Activated naive CD4-positive, alpha-beta T cell treated with anti-CD3 and anti-CD28 coated beads, Interleukin-2, amount 10 ng/mL, durations not matched to agents 7 days and 5 days (primary cell): ENCODE data around the gene UIMC1.
"Not testable (repeated sequence)": the region's sequence is repeated elsewhere in the genome, so short reads cannot be mapped to it uniquely, and the experiment has no call there.

ENCODE experiments used
- CTCF ChIA-PET: fragments of 350-600 bp; sonication (Branson Sonifier 250); formaldehyde crosslinking; loops from one replicate; lab custom pipeline; 2021; ENCODE audit warnings: antibody characterized with exemption; lab: Charles Lee
- DNase-seq: peaks from one replicate; pipeline ENCODE4 v3.0.0-alpha.2; 2020
- H3K27ac Mint-ChIP-seq: one replicate; pipeline ENCODE4 v1.8.0; 2021; ENCODE audit warnings: mild to moderate bottlenecking, moderate library complexity, mixed read lengths
- H3K27me3 Mint-ChIP-seq: one replicate; pipeline ENCODE4 v1.8.0; 2021; ENCODE audit warnings: mild to moderate bottlenecking, mixed read lengths
- H3K36me3 Mint-ChIP-seq: one replicate; pipeline ENCODE4 v1.8.0; 2021; ENCODE audit warnings: mixed read lengths
- H3K4me1 Mint-ChIP-seq: one replicate; pipeline ENCODE4 v1.8.0; 2021; ENCODE audit warnings: mixed read lengths
- H3K4me3 Mint-ChIP-seq: one replicate; pipeline ENCODE4 v1.8.0; 2021; ENCODE audit warnings: mild to moderate bottlenecking, moderate library complexity, mixed read lengths
- H3K9me3 Mint-ChIP-seq: one replicate; pipeline ENCODE4 v1.8.0; 2021; ENCODE audit warnings: mixed read lengths

UIMC1 gene

GRCh38 chr5:177024559-177024958 lies 18.0 kb upstream of the UIMC1 start:
- Mint-ChIP-seq H3K27ac (no peak overlapping the region), H3K27me3 (no peaks in the 10 kb centered on the region), H3K4me1 (peaks cover 44% of the 10 kb centered on the region), H3K4me3 (peak overlapping the region; percentile 29), H3K36me3 (peaks cover 24% of the 10 kb centered on the region), H3K9me3 (no peaks in the 10 kb centered on the region)
- DNase-seq: no peak
- CTCF ChIA-PET: no interaction called here

- peaks cover 44% of the 10 kb centered on the region for H3K4me1 Mint-ChIP-seq
- DNase-seq: no peak
These were observed 16.7 kb upstream of the UIMC1 start for GRCh38 chr5:177023303-177023664.

GRCh38 chr5:177022386-177023302 lies 16.1 kb upstream of the UIMC1 start, which contains the start of gene ZNF346:
TSS of gene ZNF346 (plus strand) at chr5:177022696. CDS start at chr5:177022739, 43 bp downstream.
- peaks cover 42% of the 10 kb centered on the region for H3K4me1 Mint-ChIP-seq
- H3K36me3 Mint-ChIP-seq: peaks cover 16% of the 10 kb centered on the region
- CTCF ChIA-PET: interaction anchor here (1.1 to 1.3 kb wide), 3 partner anchors 12 to 49 kb away, joined by 3 to 5 read pairs (median 4); no protein-coding TSS in a partner anchor
- DNase-seq: peak; percentile 96
- H3K27me3 Mint-ChIP-seq: no peaks in the 10 kb centered on the region
- H3K9me3 Mint-ChIP-seq: no peaks in the 10 kb centered on the region
- H3K4me3 Mint-ChIP-seq: peak within 1 kb of the TSS; percentile 92
- H3K27ac Mint-ChIP-seq: peak within 1 kb of the TSS; percentile 89

More at GRCh38 chr5:177023303-177023664, 16.7 kb upstream of the UIMC1 start:
- Mint-ChIP-seq H3K27me3 (no peaks in the 10 kb centered on the region), H3K27ac (peak overlapping the region; percentile 89), H3K4me3 (peak overlapping the region; percentile 92), H3K36me3 (peaks cover 18% of the 10 kb centered on the region), H3K9me3 (no peaks in the 10 kb centered on the region)
- CTCF ChIA-PET: interaction anchor here (0.6 to 1.3 kb wide), 2 partner anchors 49 to 406 kb away, joined by 3 to 5 read pairs; no protein-coding TSS in a partner anchor

- Mint-ChIP-seq H3K9me3 (no peaks in the 10 kb centered on the region), H3K4me1 (peaks cover 33% of the 10 kb centered on the region), H3K27ac (no peak overlapping the region), H3K27me3 (no peaks in the 10 kb centered on the region), H3K36me3 (peaks cover 6% of the 10 kb centered on the region), H3K4me3 (no peak overlapping the region)
- CTCF ChIA-PET: interaction anchor here (1.1 to 1.6 kb wide), 4 partner anchors 13 to 359 kb away, joined by 3 to 4 read pairs (median 3); partner anchors contain the start of gene UIMC1
- no peak for DNase-seq
These were observed 13.5 kb upstream of the UIMC1 start for GRCh38 chr5:177020033-177020432.

- H3K27me3 Mint-ChIP-seq: no peaks in the 10 kb centered on the region
- no peak overlapping the region for H3K27ac Mint-ChIP-seq
- no peaks in the 10 kb centered on the region for H3K9me3 Mint-ChIP-seq
- no peak for DNase-seq
- no peaks in the 10 kb centered on the region for H3K36me3 Mint-ChIP-seq
- no peak overlapping the region for H3K4me3 Mint-ChIP-seq
- CTCF ChIA-PET: interaction anchor here (1.6 kb wide), 1 partner anchor 12 kb away, joined by 3 read pairs; the partner anchor contains the start of gene UIMC1
- H3K4me1 Mint-ChIP-seq: peaks cover 22% of the 10 kb centered on the region
These were observed 11.8 kb upstream of the UIMC1 start for GRCh38 chr5:177018341-177018740.

GRCh38 chr5:177015156-177015555 lies 8.6 kb upstream of the UIMC1 start:
- CTCF ChIA-PET: interaction anchor here (1.4 kb wide), 1 partner anchor 9 kb away, joined by 3 read pairs; no protein-coding TSS in a partner anchor

GRCh38 chr5:177010153-177010552 lies 3.6 kb upstream of the UIMC1 start:
- Mint-ChIP-seq H3K4me1 (peaks cover 16% of the 10 kb centered on the region), H3K27me3 (no peaks in the 10 kb centered on the region), H3K9me3 (no peaks in the 10 kb centered on the region), H3K4me3 (no peak overlapping the region), H3K27ac (no peak overlapping the region), H3K36me3 (peaks cover 12% of the 10 kb centered on the region)
- CTCF ChIA-PET: interaction anchor here (2.0 kb wide), 1 partner anchor 12 kb away, joined by 4 read pairs; the partner anchor contains the start of gene ZNF346
- no peak for DNase-seq

More at GRCh38 chr5:177015156-177015555, 8.6 kb upstream of the UIMC1 start:
- H3K9me3 Mint-ChIP-seq: no peaks in the 10 kb centered on the region
- DNase-seq: no peak
- H3K27me3 Mint-ChIP-seq: no peaks in the 10 kb centered on the region
- no peaks in the 10 kb centered on the region for H3K36me3 Mint-ChIP-seq
- H3K27ac Mint-ChIP-seq: no peak overlapping the region
- no peak overlapping the region for H3K4me3 Mint-ChIP-seq
- H3K4me1 Mint-ChIP-seq: peaks cover 4% of the 10 kb centered on the region

- Mint-ChIP-seq H3K27ac (no peak overlapping the region), H3K27me3 (no peaks in the 10 kb centered on the region), H3K36me3 (peaks cover 16% of the 10 kb centered on the region), H3K9me3 (no peaks in the 10 kb centered on the region), H3K4me3 (no peak overlapping the region), H3K4me1 (peaks cover 26% of the 10 kb centered on the region)
- DNase-seq: no peak
- CTCF ChIA-PET: interaction anchor here (0.8 kb wide), 1 partner anchor 13 kb away, joined by 3 read pairs; the partner anchor contains the start of gene ZNF346
These were observed 2.1 kb upstream of the UIMC1 start for GRCh38 chr5:177008716-177009115.

GRCh38 chr5:177005619-177006264 lies 837 bp downstream of the UIMC1 start:
- peaks cover 33% of the 10 kb centered on the region for H3K4me1 Mint-ChIP-seq
- peak overlapping the region; percentile 95 for H3K27ac Mint-ChIP-seq
- H3K27me3 Mint-ChIP-seq: no peaks in the 10 kb centered on the region
- peaks cover 21% of the 10 kb centered on the region for H3K36me3 Mint-ChIP-seq
- H3K4me3 Mint-ChIP-seq: peak overlapping the region; percentile 91
- DNase-seq: peak; percentile 71
- no peaks in the 10 kb centered on the region for H3K9me3 Mint-ChIP-seq
- CTCF ChIA-PET: interaction anchor here (0.5 to 1.5 kb wide), 9 partner anchors 9 to 348 kb away, joined by 3 to 5 read pairs (median 3); no protein-coding TSS in a partner anchor

GRCh38 chr5:177004961-177005360 lies 1.6 kb downstream of the UIMC1 start:
- Mint-ChIP-seq H3K4me3 (peak overlapping the region; percentile 91), H3K36me3 (peaks cover 27% of the 10 kb centered on the region), H3K9me3 (no peaks in the 10 kb centered on the region), H3K27ac (peak overlapping the region; percentile 95), H3K4me1 (peaks cover 33% of the 10 kb centered on the region), H3K27me3 (no peaks in the 10 kb centered on the region)
- CTCF ChIA-PET: interaction anchor here (0.5 to 1.4 kb wide), 6 partner anchors 8 to 578 kb away, joined by 3 to 5 read pairs (median 4); no protein-coding TSS in a partner anchor
- no peak for DNase-seq

- Mint-ChIP-seq H3K9me3 (no peaks in the 10 kb centered on the region), H3K4me3 (no peak overlapping the region), H3K27ac (no peak overlapping the region), H3K4me1 (peaks cover 33% of the 10 kb centered on the region), H3K36me3 (peaks cover 33% of the 10 kb centered on the region), H3K27me3 (no peaks in the 10 kb centered on the region)
- CTCF ChIA-PET: no interaction called here
- no peak for DNase-seq
These were observed 2.9 kb downstream of the UIMC1 start for GRCh38 chr5:177003649-177004048.

GRCh38 chr5:176999526-176999925 lies 7.1 kb downstream of the UIMC1 start:
- DNase-seq, H3K27me3 Mint-ChIP-seq, H3K4me3 Mint-ChIP-seq, CTCF ChIA-PET, H3K9me3 Mint-ChIP-seq, H3K27ac Mint-ChIP-seq: not testable (repeated sequence)
- peaks cover 40% of the 10 kb centered on the region for H3K4me1 Mint-ChIP-seq
- H3K36me3 Mint-ChIP-seq: peaks cover 27% of the 10 kb centered on the region

- Mint-ChIP-seq H3K27me3 (no peaks in the 10 kb centered on the region), H3K36me3 (peaks cover 26% of the 10 kb centered on the region), H3K4me1 (peaks cover 36% of the 10 kb centered on the region), H3K9me3 (peaks cover 6% of the 10 kb centered on the region), H3K27ac (no peak overlapping the region), H3K4me3 (no peak overlapping the region)
- DNase-seq: no peak
- CTCF ChIA-PET: no interaction called here
These were observed 7.8 kb downstream of the UIMC1 start for GRCh38 chr5:176998828-176999227.

GRCh38 chr5:176996780-176997179 lies 9.8 kb downstream of the UIMC1 start:
- Mint-ChIP-seq H3K4me3 (no peak overlapping the region), H3K36me3 (peaks cover 28% of the 10 kb centered on the region), H3K27ac (no peak overlapping the region), H3K4me1 (peaks cover 32% of the 10 kb centered on the region), H3K27me3 (no peaks in the 10 kb centered on the region), H3K9me3 (peaks cover 6% of the 10 kb centered on the region)
- DNase-seq: no peak
- CTCF ChIA-PET: interaction anchor here (0.6 to 1.6 kb wide), 4 partner anchors 9 to 71 kb away, joined by 3 to 5 read pairs (median 3); no protein-coding TSS in a partner anchor
